ENCODE measurements around the gene FLNB. TPM values are rescaled to one million over a fixed set of nuclear protein-coding genes. Genes with fewer than 3 reads are reported as not detected.

Gene FLNB
- total and polyA plus RNA-seq, 10 of the 15 experiments (the other 5 are each of a cell fraction or from before 2014, with no cell fraction given), result 13.6 to 51.8 (median 26.4) TPM

DNA sequence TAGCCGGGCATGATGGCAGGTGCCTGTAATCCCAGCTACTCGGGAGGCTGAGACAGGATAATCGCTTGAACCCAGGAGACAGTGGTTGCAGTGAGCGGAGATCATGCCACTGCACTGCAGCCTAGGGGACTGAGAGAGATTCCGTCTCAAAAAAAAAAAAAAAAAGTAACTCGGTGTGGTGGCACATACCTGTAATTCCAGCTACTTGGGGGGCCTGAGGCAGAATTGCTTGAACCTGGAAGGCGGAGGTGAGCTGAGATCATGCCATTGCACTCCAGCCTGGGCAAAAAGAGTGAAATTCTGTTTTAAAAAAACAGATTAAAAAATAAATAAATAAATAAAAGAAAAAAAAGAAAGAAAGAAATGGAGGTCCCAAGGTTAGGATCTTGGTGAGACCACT lies 6.2 kb upstream of the FLNB start (continued):
- TF ChIP-seq, protein P1, sequence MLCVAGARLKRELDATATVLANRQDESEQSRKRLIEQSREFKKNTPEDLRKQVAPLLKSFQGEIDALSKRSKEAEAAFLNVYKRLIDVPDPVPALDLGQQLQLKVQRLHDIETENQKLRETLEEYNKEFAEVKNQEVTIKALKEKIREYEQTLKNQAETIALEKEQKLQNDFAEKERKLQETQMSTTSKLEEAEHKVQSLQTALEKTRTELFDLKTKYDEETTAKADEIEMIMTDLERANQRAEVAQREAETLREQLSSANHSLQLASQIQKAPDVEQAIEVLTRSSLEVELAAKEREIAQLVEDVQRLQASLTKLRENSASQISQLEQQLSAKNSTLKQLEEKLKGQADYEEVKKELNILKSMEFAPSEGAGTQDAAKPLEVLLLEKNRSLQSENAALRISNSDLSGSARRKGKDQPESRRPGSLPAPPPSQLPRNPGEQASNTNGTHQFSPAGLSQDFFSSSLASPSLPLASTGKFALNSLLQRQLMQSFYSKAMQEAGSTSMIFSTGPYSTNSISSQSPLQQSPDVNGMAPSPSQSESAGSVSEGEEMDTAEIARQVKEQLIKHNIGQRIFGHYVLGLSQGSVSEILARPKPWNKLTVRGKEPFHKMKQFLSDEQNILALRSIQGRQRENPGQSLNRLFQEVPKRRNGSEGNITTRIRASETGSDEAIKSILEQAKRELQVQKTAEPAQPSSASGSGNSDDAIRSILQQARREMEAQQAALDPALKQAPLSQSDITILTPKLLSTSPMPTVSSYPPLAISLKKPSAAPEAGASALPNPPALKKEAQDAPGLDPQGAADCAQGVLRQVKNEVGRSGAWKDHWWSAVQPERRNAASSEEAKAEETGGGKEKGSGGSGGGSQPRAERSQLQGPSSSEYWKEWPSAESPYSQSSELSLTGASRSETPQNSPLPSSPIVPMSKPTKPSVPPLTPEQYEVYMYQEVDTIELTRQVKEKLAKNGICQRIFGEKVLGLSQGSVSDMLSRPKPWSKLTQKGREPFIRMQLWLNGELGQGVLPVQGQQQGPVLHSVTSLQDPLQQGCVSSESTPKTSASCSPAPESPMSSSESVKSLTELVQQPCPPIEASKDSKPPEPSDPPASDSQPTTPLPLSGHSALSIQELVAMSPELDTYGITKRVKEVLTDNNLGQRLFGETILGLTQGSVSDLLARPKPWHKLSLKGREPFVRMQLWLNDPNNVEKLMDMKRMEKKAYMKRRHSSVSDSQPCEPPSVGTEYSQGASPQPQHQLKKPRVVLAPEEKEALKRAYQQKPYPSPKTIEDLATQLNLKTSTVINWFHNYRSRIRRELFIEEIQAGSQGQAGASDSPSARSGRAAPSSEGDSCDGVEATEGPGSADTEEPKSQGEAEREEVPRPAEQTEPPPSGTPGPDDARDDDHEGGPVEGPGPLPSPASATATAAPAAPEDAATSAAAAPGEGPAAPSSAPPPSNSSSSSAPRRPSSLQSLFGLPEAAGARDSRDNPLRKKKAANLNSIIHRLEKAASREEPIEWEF (IDR thresholded peaks at IDR 0.05; ENCODE audit: insufficient replicate concordance, low read depth, low read length), result no peak
- TF ChIP-seq, protein P2, sequence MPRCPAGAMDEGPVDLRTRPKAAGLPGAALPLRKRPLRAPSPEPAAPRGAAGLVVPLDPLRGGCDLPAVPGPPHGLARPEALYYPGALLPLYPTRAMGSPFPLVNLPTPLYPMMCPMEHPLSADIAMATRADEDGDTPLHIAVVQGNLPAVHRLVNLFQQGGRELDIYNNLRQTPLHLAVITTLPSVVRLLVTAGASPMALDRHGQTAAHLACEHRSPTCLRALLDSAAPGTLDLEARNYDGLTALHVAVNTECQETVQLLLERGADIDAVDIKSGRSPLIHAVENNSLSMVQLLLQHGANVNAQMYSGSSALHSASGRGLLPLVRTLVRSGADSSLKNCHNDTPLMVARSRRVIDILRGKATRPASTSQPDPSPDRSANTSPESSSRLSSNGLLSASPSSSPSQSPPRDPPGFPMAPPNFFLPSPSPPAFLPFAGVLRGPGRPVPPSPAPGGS (IDR thresholded peaks at IDR 0.05; ENCODE audit: borderline replicate concordance, insufficient read depth, low read depth, low read length, poor library complexity, severe bottlenecking), result no peak

DNA sequence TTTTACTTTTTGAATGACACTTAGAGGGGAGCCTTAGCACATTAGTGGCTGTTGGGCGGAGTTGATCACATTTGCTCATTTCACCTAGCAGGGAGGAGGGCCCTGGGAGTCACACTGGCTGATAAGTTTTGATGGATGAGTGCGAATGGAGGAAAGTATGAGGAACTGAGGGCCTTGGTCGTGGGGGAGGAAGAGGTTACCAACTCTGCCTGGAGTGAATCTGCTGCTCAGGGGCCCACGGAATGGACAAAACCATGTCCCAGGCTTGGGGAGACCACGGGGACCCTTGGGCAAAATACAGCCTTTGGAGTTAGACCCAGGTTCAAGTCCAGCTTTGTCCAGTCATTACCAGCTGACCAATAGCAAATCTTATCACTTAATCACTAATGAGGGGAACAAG lies 5.1 kb upstream of the FLNB start:
- H3K36me3 ChIP-seq (ENCODE audit: control insufficient read depth in 2 of 2, insufficient read depth in 2 of 2, low read length in 1 of 2), result no peaks in the 10 kb centered on the region
- no peaks in the 10 kb centered on the region for H3K79me2 ChIP-seq (ENCODE audit: control insufficient read depth, insufficient read depth, low read length)
- H3K27ac ChIP-seq (ENCODE audit: control insufficient read depth, insufficient read depth), result no peak overlapping the region
- no peaks in the 10 kb centered on the region for H3K27me3 ChIP-seq (replicated peaks in 1 of 2; ENCODE audit: control insufficient read depth in 2 of 2, insufficient read depth in 2 of 2, low read length in 1 of 2)
- no peak overlapping the region for H3K9ac ChIP-seq (ENCODE audit: control insufficient read depth, insufficient read depth, low read length)
- ChIA-PET SMC1A (ENCODE audit: uncharacterized antibody, unreplicated experiment) (interaction anchor here (0.7 kb wide), 1 partner anchor 19 kb away, joined by 4 read pairs; no protein-coding TSS in a partner anchor), RAD21 (ENCODE audit: unreplicated experiment) (no interaction called here), CTCF (interaction anchor here (1.8 kb wide), 1 partner anchor 185 kb away, joined by 4 read pairs; no protein-coding TSS in a partner anchor), POLR2A (no interaction called here)
- DNase-seq (ENCODE audit: low read depth, low spot score), result no peak
- no peaks in the 10 kb centered on the region for H4K20me1 ChIP-seq (ENCODE audit: control insufficient read depth, insufficient read depth)
- H3K4me3 ChIP-seq, result no peak overlapping the region
- no peak for FAIRE-seq
- H3K4me2 ChIP-seq (ENCODE audit: control insufficient read depth, insufficient read depth), result no peak overlapping the region
- no peak for ATAC-seq
- no TSS peak for BruUV-seq (replicated peaks)
- in situ Hi-C loops (cut with MboI) (no loop called here), intact Hi-C loops (cut with micrococcal nuclease; ENCODE audit: unreplicated experiment) (loop anchor here (10.0 kb wide), 1 partner anchor 302 kb away; the partner anchor contains the start of genes HTD2 and RPP14)
- peaks cover 8% of the 10 kb centered on the region for H3K4me1 ChIP-seq (ENCODE audit: control insufficient read depth, insufficient read depth, low read length)
- WGBS (ENCODE audit: insufficient coverage, insufficient replicate concordance, low lambda C conversion rate, missing lambda C conversion rate), result 53% methylated on average over 5 of the region's 5 CpGs
- H3K9me3 ChIP-seq (replicated peaks; ENCODE audit: control insufficient read depth, insufficient read depth, low read length), result no peaks in the 10 kb centered on the region
- no peak overlapping the region for H2AFZ ChIP-seq (ENCODE audit: control insufficient read depth, low read depth, low read length)
- no peak for TF ChIP-seq EP300 (IDR thresholded peaks at IDR 0.05; ENCODE audit: borderline replicate concordance in 1 of 2, control insufficient read depth in 1 of 2, low read depth in 2 of 2, low read length in 2 of 2)
- TF ChIP-seq NBN (IDR thresholded peaks at IDR 0.05), result no peak
- TF ChIP-seq NFIC (IDR thresholded peaks at IDR 0.05; ENCODE audit: low read depth, low read length), result no peak
- no peak for TF ChIP-seq CBX5 (IDR thresholded peaks at IDR 0.05; ENCODE audit: low read depth)
- no peak for TF ChIP-seq IKZF1 (conservative IDR thresholded peaks at IDR 0.05)
- TF ChIP-seq, protein P3, sequence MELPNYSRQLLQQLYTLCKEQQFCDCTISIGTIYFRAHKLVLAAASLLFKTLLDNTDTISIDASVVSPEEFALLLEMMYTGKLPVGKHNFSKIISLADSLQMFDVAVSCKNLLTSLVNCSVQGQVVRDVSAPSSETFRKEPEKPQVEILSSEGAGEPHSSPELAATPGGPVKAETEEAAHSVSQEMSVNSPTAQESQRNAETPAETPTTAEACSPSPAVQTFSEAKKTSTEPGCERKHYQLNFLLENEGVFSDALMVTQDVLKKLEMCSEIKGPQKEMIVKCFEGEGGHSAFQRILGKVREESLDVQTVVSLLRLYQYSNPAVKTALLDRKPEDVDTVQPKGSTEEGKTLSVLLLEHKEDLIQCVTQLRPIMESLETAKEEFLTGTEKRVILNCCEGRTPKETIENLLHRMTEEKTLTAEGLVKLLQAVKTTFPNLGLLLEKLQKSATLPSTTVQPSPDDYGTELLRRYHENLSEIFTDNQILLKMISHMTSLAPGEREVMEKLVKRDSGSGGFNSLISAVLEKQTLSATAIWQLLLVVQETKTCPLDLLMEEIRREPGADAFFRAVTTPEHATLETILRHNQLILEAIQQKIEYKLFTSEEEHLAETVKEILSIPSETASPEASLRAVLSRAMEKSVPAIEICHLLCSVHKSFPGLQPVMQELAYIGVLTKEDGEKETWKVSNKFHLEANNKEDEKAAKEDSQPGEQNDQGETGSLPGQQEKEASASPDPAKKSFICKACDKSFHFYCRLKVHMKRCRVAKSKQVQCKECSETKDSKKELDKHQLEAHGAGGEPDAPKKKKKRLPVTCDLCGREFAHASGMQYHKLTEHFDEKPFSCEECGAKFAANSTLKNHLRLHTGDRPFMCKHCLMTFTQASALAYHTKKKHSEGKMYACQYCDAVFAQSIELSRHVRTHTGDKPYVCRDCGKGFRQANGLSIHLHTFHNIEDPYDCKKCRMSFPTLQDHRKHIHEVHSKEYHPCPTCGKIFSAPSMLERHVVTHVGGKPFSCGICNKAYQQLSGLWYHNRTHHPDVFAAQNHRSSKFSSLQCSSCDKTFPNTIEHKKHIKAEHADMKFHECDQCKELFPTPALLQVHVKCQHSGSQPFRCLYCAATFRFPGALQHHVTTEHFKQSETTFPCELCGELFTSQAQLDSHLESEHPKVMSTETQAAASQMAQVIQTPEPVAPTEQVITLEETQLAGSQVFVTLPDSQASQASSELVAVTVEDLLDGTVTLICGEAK (IDR thresholded peaks at IDR 0.05; ENCODE audit: borderline replicate concordance), result no peak
- TF ChIP-seq, protein P4, sequence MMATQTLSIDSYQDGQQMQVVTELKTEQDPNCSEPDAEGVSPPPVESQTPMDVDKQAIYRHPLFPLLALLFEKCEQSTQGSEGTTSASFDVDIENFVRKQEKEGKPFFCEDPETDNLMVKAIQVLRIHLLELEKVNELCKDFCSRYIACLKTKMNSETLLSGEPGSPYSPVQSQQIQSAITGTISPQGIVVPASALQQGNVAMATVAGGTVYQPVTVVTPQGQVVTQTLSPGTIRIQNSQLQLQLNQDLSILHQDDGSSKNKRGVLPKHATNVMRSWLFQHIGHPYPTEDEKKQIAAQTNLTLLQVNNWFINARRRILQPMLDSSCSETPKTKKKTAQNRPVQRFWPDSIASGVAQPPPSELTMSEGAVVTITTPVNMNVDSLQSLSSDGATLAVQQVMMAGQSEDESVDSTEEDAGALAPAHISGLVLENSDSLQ (IDR thresholded peaks at IDR 0.05), result no peak

Measured in GM12878 (cell line).